ENCODE measurements around the gene SKAP1.
"Not testable (repeated sequence)": the region's sequence is repeated elsewhere in the genome, so short reads cannot be mapped to it uniquely, and the experiment has no call there.

The SKAP1 gene

GRCh38 chr17:48429638-48430586 is at the start of gene SKAP1:
Gene SKAP1, minus strand, starts transcription at chr17:48430214.
- DNase-seq: no peak

GRCh38 chr17:48479014-48479402 is 49.0 kb upstream of the SKAP1 start:
- no peak for DNase-seq

GRCh38 chr17:48478224-48479013 is 48.4 kb upstream of the SKAP1 start:
- DNase-seq: no peak

GRCh38 chr17:48477221-48477620 is 47.2 kb upstream of the SKAP1 start:
- no peak for DNase-seq

GRCh38 chr17:48472411-48473281 is 42.6 kb upstream of the SKAP1 start:
- no peak for DNase-seq

- DNase-seq: no peak
Observed at GRCh38 chr17:48471817-48472410, 41.9 kb upstream of the SKAP1 start.

GRCh38 chr17:48470388-48471034 is 40.5 kb upstream of the SKAP1 start:
- DNase-seq: no peak

GRCh38 chr17:48469227-48469626 is 39.2 kb upstream of the SKAP1 start:
- no peak for DNase-seq

GRCh38 chr17:48468299-48468698 is 38.3 kb upstream of the SKAP1 start:
- DNase-seq: no peak

- DNase-seq: no peak
Observed at GRCh38 chr17:48465884-48466283, 35.9 kb upstream of the SKAP1 start.

- no peak for DNase-seq
Observed at GRCh38 chr17:48463526-48463925, 33.5 kb upstream of the SKAP1 start.

GRCh38 chr17:48462946-48463345 is 32.9 kb upstream of the SKAP1 start:
- no peak for DNase-seq

- DNase-seq: no peak
Observed at GRCh38 chr17:48460052-48460451, 30.0 kb upstream of the SKAP1 start.

GRCh38 chr17:48459070-48459844 is 29.2 kb upstream of the SKAP1 start:
- DNase-seq: no peak

- DNase-seq: no peak
Observed at GRCh38 chr17:48457080-48457836, 27.2 kb upstream of the SKAP1 start.

GRCh38 chr17:48456589-48456988 is 26.6 kb upstream of the SKAP1 start:
- DNase-seq: no peak

- no peak for DNase-seq
Observed at GRCh38 chr17:48455791-48456190, 25.8 kb upstream of the SKAP1 start.

GRCh38 chr17:48453447-48453846 is 23.4 kb upstream of the SKAP1 start:
- no peak for DNase-seq

GRCh38 chr17:48451489-48451888 is 21.5 kb upstream of the SKAP1 start:
- DNase-seq: no peak

- DNase-seq: not testable (repeated sequence)
Observed at GRCh38 chr17:48449335-48449734, 19.3 kb upstream of the SKAP1 start.

Data from cerebellar nuclear complex (tissue), 1 donor.